Lower lobe of right lung (tissue), 2 donors: ENCODE measurements around the gene SP9. TPM values are rescaled to one million over a fixed set of nuclear protein-coding genes. Genes with fewer than 3 reads are reported as not detected.

Experiments
- ATAC-seq, 2 donors: fragments of 200-7000 bp; cut with Tn5 transposase; one replicate each; pipeline ENCODE4 v1.9.1; 2020 to 2022; ENCODE audit warnings: mild to moderate bottlenecking in 2 of 2, moderate library complexity in 2 of 2
- DNase-seq: peaks from one replicate; pipeline ENCODE4 v3.0.0-alpha.2; 2020
- H3K27ac ChIP-seq: fragments of 200-600 bp; one replicate; pipeline ENCODE4 v1.8.0; 2022
- H3K27me3 ChIP-seq: fragments of 200-600 bp; one replicate; pipeline ENCODE4 v1.8.0; 2022; ENCODE audit warnings: low read depth
- H3K36me3 ChIP-seq: fragments of 200-600 bp; one replicate; pipeline ENCODE4 v1.8.0; 2022; ENCODE audit warnings: mild to moderate bottlenecking
- H3K4me1 ChIP-seq: fragments of 200-600 bp; one replicate; pipeline ENCODE4 v1.8.0; 2022
- H3K4me3 ChIP-seq: fragments of 200-600 bp; one replicate; pipeline ENCODE4 v1.8.0; 2022; ENCODE audit warnings: mild to moderate bottlenecking
- H3K9me3 ChIP-seq: fragments of 200-600 bp; one replicate; pipeline ENCODE4 v1.8.0; 2022
- CTCF ChIP-seq: fragments of 200-600 bp; IDR thresholded peaks from one replicate; pipeline ENCODE4 v1.8.0; 2022; ENCODE audit warnings: antibody characterized with exemption, mild to moderate bottlenecking
- intact Hi-C: fragments of 100-400 bp; cut with DNase I; formaldehyde crosslinking; loops from one replicate; pipeline ENCODE4 v1.11.0; 2022
- total RNA-seq: library from RNA; stranded (reverse); fragmentation: NEBNext Ultra II Directional; extraction: Animal tissue kit (Norgen Biotek cat#: 25700); gene quantifications from one replicate; pipeline ENCODE4 v1.2.1, GENCODE V29; 2021
- donor health status: DM: no; HTN: yes; CAD: no; lungs with severe emphysema.

The SP9 gene
- total RNA-seq, 1 donor from 2014 or later = not detected

GRCh38 chr2:174335254-174335987 is 667 bp downstream of the SP9 start:
- ATAC-seq (no peak), DNase-seq (no peak)
- peaks cover 99% of the 10 kb centered on the region for H3K27me3 ChIP-seq
- H3K9me3 ChIP-seq = no peaks in the 10 kb centered on the region
- intact Hi-C loops = no loop called here
- H3K4me1 ChIP-seq = peaks cover 53% of the 10 kb centered on the region
- H3K4me3 ChIP-seq = peak overlapping the region; percentile 41
- no peak for TF ChIP-seq CTCF
- no peaks in the 10 kb centered on the region for H3K36me3 ChIP-seq
- no peak overlapping the region for H3K27ac ChIP-seq

- no peak for TF ChIP-seq CTCF
- H3K9me3 ChIP-seq = no peaks in the 10 kb centered on the region
- no peak overlapping the region for H3K27ac ChIP-seq
- DNase-seq = no peak
- H3K4me3 ChIP-seq = peak overlapping the region; percentile 41
- peaks cover 59% of the 10 kb centered on the region for H3K4me1 ChIP-seq
- ATAC-seq = peak in 1 of 2 donors; percentile 27
- no peaks in the 10 kb centered on the region for H3K36me3 ChIP-seq
- intact Hi-C loops = no loop called here
- peaks cover 99% of the 10 kb centered on the region for H3K27me3 ChIP-seq
Measured at GRCh38 chr2:174335988-174336500, 1.3 kb downstream of the SP9 start.

GRCh38 chr2:174336501-174337336 is 2.0 kb downstream of the SP9 start:
- no peak overlapping the region for H3K27ac ChIP-seq
- H3K27me3 ChIP-seq = peaks cover 99% of the 10 kb centered on the region
- H3K36me3 ChIP-seq = no peaks in the 10 kb centered on the region
- peak; percentile 59 to 65 for ATAC-seq
- peak overlapping the region; percentile 41 for H3K4me3 ChIP-seq
- peak; percentile 8 for TF ChIP-seq CTCF
- intact Hi-C loops = no loop called here
- peak; percentile 56 for DNase-seq
- no peaks in the 10 kb centered on the region for H3K9me3 ChIP-seq
- peaks cover 62% of the 10 kb centered on the region for H3K4me1 ChIP-seq

- Histone ChIP-seq H3K9me3 (no peaks in the 10 kb centered on the region), H3K36me3 (no peaks in the 10 kb centered on the region), H3K27me3 (peaks cover 99% of the 10 kb centered on the region), H3K4me3 (peak overlapping the region; percentile 41), H3K27ac (no peak overlapping the region), H3K4me1 (peaks cover 70% of the 10 kb centered on the region)
- intact Hi-C loops = no loop called here
- no peak for DNase-seq
- no peak for TF ChIP-seq CTCF
- ATAC-seq = no peak
Measured at GRCh38 chr2:174337337-174338146, 2.8 kb downstream of the SP9 start.

GRCh38 chr2:174338147-174338605 is 3.4 kb downstream of the SP9 start:
- Histone ChIP-seq H3K9me3 (no peaks in the 10 kb centered on the region), H3K4me3 (no peak overlapping the region), H3K27ac (no peak overlapping the region), H3K36me3 (no peaks in the 10 kb centered on the region), H3K27me3 (peaks cover 99% of the 10 kb centered on the region), H3K4me1 (peaks cover 71% of the 10 kb centered on the region)
- intact Hi-C loops = no loop called here
- DNase-seq = no peak
- no peak for TF ChIP-seq CTCF
- no peak for ATAC-seq
